Activated naive CD4-positive, alpha-beta T cell treated with Interleukin-2 at 50 U/mL for 16 hours (primary cell): ENCODE results near the gene TSR1.

Source experiments
- DNase-seq: peaks from one replicate; pipeline ENCODE4 v3.0.0-alpha.2; 2020

TSR1 gene

GRCh38 chr17:2277429-2278170, 58.7 kb downstream of the TSR1 start:
- DNase-seq: no peak

DNA sequence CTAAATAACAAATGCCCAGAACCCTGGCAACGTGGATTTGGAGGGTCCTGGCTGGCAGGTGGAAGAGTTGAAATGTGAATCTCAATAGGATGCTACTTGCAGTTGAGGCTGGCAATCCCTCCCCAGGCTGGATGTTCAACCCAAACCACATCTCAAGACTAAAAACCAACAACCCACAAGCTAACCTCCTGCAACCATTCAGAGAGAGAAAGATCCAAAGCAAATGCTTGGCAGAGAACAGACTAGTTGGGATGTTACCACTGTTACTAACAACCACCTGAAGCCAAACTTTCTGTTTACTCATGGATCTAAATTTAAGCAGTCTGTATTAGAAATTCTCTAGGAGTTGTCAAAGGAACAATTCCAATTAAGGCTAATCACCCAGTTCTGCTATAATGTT, 60.5 kb downstream of the TSR1 start:
- DNase-seq: no peak

- DNase-seq: no peak
These were observed 61.8 kb downstream of the TSR1 start for GRCh38 chr17:2274414-2274813.
